Motor neuron (in vitro differentiated cells): ENCODE data around the gene GNG13. TPM values are rescaled to one million over a fixed set of nuclear protein-coding genes. Genes with fewer than 3 reads are reported as not detected.
A peak's percentile ranks its signal among the peaks of the same experiment; 100 is the strongest.

Experiments used
- ATAC-seq, 8 experiments: fragments of 200-7000 bp; cut with Tn5 transposase; replicated peaks in 6 of 8; 2 replicates each; pipeline ENCODE4 v1.8.0; 2021; ENCODE audit warnings: mild to moderate bottlenecking in 8 of 8, moderate library complexity in 8 of 8
- H3K27ac ChIP-seq, 2 donors: fragments of 250-450 bp; sonication (Bioruptor Pico); 2 replicates each; pipeline ENCODE4 v1.9.0; 2021; ENCODE audit warnings: antibody characterized with exemption in 2 of 2, mild to moderate bottlenecking in 2 of 2, moderate library complexity in 1 of 2
- H3K4me1 ChIP-seq, 2 donors: fragments of 250-450 bp; sonication (Bioruptor Pico); replicated peaks in 1 of 2; 2 replicates each; pipeline ENCODE4 v1.6.1; 2021; ENCODE audit warnings: antibody characterized with exemption in 2 of 2, mild to moderate bottlenecking in 2 of 2, moderate library complexity in 1 of 2
- H3K4me3 ChIP-seq, 5 donors: fragments of 250-450 bp; sonication (Bioruptor Pico); 2 replicates each; pipeline ENCODE4 v1.9.0; 2021; ENCODE audit warnings: antibody characterized with exemption in 5 of 5, mild to moderate bottlenecking in 5 of 5, moderate library complexity in 4 of 5
- WGBS, 10 experiments: fragments of 450-650 bp; shearing (Covaris generic); methylation state at CpG; one replicate each; pipeline ENCODE4 v1.0.0; 2022; 5-methylcytosine and 5-hydroxymethylcytosine counted together
- in situ Hi-C, 9 experiments: fragments of 400-800 bp; cut with MboI; loops; one replicate each; pipeline ENCODE4 v1.15.0; 2021; ENCODE audit warnings: low sequenced_read_pairs in 9 of 9, low pct_unique_long_range_greater_than_20kb in 2 of 9; ENCODE audit not compliant: unreplicated experiment in 9 of 9
- total RNA-seq, 8 experiments: library from RNA; unstranded; fragments of 300-600 nt; gene quantifications; 2 replicates each; pipeline versions ENCODE4 v1.2.3 to v1.2.4, GENCODE V29; 2022

GNG13 gene
- total RNA-seq, 8 experiments from 2014 or later = 0.56 to 2.8 (median 0.85) TPM; not detected in 3

DNA sequence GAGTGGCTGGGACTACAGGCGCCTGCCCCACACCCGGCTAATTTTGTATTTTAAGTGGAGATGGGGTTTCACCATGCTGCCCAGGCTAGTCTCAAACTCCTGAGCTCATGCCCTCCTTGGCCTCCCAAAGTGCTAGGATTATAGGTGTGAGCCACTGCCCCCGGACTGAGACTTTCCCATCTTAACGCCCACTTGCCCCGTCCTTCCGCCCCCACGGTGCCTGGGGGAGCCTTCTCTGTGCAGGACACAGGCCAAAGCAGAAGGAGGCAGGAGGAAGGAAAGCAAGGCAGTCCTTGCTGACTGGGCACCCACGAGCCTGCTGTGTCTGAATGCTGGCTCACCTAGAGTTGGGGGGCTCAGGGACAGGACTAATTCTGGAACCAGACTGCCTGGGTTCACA lies 17.6 kb upstream of the GNG13 start:
- WGBS, 10 experiments = 80 to 92% methylated on average over 1 to 2 of the region's 8 CpGs; no CpG with 5 or more reads in 8 of the 10 experiments
- ATAC-seq = no peak
- no peak overlapping the region for H3K27ac ChIP-seq
- peaks cover 9 to 11% of the 10 kb centered on the region in 2 donors for H3K4me1 ChIP-seq
- in situ Hi-C loops = loop anchor here in 8 of 9 experiments (10.0 to 25.0 kb wide), 4 partner anchors 237 to 257 kb away; partner anchors contain the start of gene SSTR5 (in 6 of the 8)
- no peak overlapping the region for H3K4me3 ChIP-seq

DNA sequence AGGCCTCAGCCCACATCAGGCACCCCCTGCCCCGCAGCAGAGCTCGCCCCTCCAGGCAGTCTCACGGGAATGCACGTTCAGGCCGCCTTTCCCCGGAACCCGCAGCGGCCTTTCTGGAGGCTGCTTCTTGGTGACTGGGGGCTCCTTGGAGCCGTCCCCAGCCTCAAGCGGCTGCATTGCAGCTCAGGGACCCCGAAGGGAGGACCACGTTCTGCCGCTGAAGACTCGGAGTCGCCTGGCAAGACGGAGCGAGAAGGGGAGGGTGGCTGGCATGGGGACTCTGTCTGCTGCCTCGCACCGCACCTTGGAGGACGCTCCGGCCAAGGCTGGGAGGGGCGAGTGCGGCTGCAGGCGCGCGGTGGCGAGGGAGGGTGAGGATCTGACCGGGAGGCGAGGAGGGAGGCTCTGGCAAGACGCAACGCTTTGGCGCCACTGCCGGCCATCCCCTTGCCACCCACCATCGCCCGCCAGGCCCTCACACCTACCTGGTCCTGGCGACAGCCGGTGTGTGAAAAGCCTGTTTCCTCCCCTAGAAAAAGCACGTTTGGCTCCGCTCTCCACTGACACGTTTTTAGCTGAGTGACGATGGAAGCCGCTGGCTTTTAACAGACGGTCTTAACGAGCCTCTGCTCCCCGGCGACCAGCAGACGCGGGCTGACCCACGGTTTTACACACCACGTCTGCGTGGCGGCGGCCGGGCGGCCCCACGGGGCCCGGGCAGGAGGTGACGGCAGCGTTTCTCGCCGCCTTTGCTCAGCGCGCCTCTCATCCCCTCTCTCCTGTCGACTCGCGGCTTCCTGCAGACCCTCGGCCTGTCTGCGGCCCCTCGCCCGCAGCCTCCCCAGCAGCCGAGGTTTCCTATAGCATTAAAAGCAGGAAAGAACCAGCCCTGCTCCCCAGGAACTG lies 16.7 kb upstream of the GNG13 start:
- Histone ChIP-seq H3K27ac (peak overlapping the region in 1 of 2 donors; percentile 3), H3K4me1 (peaks cover 9 to 12% of the 10 kb centered on the region in 2 donors), H3K4me3 (peak overlapping the region in 1 of 5 donors; percentile 19)
- peak in 3 of 8 experiments; percentile 52 to 64 (median 56) for ATAC-seq
- 20 to 100% (median 34%) methylated on average over 1 to 12 of the region's 71 CpGs; no CpG with 5 or more reads in 5 of the 10 experiments for WGBS, 10 experiments
- in situ Hi-C loops = loop anchor here in 8 of 9 experiments (10.0 to 25.0 kb wide), 4 partner anchors 238 to 258 kb away; partner anchors contain the start of gene SSTR5 (in 6 of the 8)

DNA sequence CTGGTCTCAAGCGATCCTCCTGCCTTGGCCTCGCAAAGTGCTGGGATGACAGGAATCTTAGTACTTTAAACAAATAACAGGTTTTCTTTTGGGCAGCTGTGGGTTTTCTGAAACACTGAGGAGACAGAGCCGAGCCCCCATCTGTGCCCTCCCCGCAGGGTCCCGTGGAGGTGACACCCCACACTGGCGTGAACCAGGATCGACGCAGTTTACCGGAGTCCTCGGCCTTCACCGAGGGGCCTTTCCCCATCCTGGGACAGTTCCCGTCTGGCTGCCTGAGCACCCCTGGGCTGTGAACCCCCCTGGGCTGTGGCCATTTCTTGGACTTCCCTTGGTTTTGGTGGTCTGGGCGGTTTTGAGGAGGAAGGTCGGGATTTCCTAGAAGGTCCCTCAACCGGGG lies 15.3 kb upstream of the GNG13 start:
- no peak for ATAC-seq
- 80 to 100% (median 94%) methylated on average over 1 to 8 of the region's 15 CpGs; no CpG with 5 or more reads in 6 of the 10 experiments for WGBS, 10 experiments
- H3K4me3 ChIP-seq = no peak overlapping the region
- H3K4me1 ChIP-seq = peaks cover 9 to 12% of the 10 kb centered on the region in 2 donors
- no peak overlapping the region for H3K27ac ChIP-seq
- in situ Hi-C loops = loop anchor here in 8 of 9 experiments (10.0 to 25.0 kb wide), 4 partner anchors 239 to 259 kb away; partner anchors contain the start of gene SSTR5 (in 6 of the 8)

DNA sequence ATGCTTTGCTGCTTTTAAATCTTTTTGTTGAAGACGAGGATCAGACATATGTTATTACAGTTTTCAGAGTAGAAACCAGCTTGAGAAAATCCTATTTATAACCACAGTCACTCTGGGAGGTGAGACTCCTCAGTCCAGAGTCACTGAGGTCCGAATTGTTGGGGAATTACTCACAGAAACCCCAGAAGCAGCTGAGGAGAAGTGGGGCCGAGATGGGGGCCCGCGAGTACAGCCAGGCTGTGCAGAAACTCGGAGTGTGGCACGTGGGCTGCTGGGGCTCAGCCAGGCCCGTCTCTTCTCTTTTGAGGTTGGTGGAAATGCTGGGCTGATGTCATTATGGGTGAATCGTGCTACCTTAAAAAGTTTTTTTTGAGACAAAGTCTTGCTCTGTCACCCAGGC lies 14.4 kb upstream of the GNG13 start:
- WGBS, 10 experiments = 0 to 100% (median 87%) methylated on average over 1 to 5 of the region's 9 CpGs; no CpG with 5 or more reads in 4 of the 10 experiments
- no peak overlapping the region for H3K27ac ChIP-seq
- ATAC-seq = no peak
- peaks cover 9 to 12% of the 10 kb centered on the region in 2 donors for H3K4me1 ChIP-seq
- no peak overlapping the region for H3K4me3 ChIP-seq
- in situ Hi-C loops = loop anchor here in 8 of 9 experiments (10.0 to 25.0 kb wide), 4 partner anchors 240 to 260 kb away; partner anchors contain the start of gene SSTR5 (in 6 of the 8)

DNA sequence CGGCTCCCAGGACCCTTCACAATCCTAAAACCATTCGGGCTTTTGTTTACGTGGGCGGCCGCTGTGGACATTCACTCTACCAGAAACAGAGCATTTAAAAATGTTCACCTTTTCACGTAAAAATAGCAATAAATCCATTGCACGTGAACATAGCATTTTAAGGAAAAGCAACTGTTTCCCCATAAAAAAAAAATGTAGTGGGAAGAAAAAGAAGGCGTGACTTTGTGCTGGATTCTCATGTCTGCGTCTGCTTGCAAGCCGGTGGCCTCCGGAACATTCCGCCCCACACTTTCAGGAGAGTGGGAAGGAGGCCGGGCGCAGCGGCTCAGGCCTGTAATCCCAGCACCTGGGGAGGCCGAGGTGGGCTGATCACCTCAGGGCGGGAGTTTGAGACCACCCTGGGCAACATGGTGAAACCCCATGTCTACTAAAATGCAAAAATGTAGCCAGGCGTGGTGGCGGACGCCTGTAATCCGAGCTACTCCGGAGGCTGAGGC lies 13.4 kb upstream of the GNG13 start:
- Histone ChIP-seq H3K4me1 (peaks cover 9 to 12% of the 10 kb centered on the region in 2 donors), H3K27ac (no peak overlapping the region), H3K4me3 (no peak overlapping the region)
- 13 to 93% (median 32%) methylated on average over 3 to 11 of the region's 22 CpGs; no CpG with 5 or more reads in 3 of the 10 experiments for WGBS, 10 experiments
- in situ Hi-C loops = loop anchor here in 8 of 9 experiments (10.0 to 25.0 kb wide), 4 partner anchors 241 to 261 kb away; partner anchors contain the start of gene SSTR5 (in 6 of the 8)
- ATAC-seq = no peak

DNA sequence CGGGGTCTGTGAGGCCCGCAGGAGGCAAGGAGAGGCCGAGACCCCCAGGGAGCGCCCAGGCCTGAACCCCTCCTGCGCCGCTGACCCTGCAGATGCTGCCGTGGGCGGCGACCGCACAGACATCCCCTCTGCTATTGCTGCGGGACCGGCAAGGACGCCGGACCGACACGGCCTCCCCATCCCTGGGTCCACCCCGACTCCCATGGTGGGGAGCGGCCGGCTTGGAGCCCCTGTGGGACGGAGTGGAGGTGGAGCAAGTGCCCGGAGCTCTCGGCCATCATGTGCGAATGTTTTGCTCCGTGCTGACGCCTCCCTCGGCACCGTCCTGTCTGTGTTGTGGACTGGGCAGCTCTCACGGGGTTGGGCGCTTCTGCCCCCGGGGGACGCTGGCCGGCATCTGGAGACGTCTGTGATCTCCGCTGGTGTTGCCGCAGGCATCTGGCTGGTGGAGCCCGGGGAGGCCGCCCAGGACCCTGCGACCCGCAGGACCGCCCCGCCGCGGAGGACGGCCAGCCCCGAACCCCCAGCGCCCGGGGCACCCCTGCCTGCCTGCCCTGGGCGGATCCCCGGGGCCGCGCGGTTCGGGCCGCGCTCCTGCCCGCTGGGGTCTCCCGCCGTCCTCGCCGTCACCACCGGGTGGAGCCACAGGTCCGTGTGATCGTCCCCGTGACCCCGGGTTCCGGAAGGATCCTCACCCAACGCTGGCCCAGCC lies 12.8 kb upstream of the GNG13 start:
- Histone ChIP-seq H3K27ac (no peak overlapping the region), H3K4me3 (peak overlapping the region in 4 of 5 donors; percentile 2 to 25 (median 22)), H3K4me1 (peaks cover 15 to 16% of the 10 kb centered on the region in 2 donors)
- in situ Hi-C loops = loop anchor here in 8 of 9 experiments (10.0 to 25.0 kb wide), 4 partner anchors 241 to 261 kb away; partner anchors contain the start of gene SSTR5 (in 6 of the 8)
- WGBS, 10 experiments = 0 to 50% (median 0%) methylated on average over 1 to 9 of the region's 67 CpGs; no CpG with 5 or more reads in 5 of the 10 experiments
- ATAC-seq = peak; percentile 81 to 92 (median 86)

DNA sequence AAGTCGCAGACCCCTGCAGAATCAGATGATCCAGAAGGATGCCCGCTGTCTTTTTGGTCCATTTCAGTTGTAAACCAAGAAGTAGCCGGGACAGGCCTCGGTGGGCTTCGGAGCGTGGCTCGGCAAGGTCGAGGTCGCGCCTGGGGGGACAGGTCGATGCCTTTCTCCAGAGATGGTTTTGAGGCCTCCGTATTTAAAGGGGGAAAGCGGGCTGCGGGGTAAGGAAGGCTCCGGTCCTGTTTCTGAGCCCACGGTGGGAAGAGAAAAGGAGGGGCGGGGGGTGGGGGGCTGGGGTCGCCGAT lies 7.5 kb upstream of the GNG13 start:
- in situ Hi-C loops = loop anchor here in 5 of 9 experiments (25.0 kb wide), 1 partner anchor 254 kb away; the partner anchor contains the start of gene SSTR5 (in 5 of the 5)
- H3K27ac ChIP-seq = peak overlapping the region; percentile 75 to 83
- WGBS, 10 experiments = 0 to 67% (median 16%) methylated on average over 1 to 5 of the region's 19 CpGs; no CpG with 5 or more reads in 5 of the 10 experiments
- peak in 1 of 8 experiments; percentile 1 for ATAC-seq
- H3K4me1 ChIP-seq = peaks cover 12% of the 10 kb centered on the region in 2 donors
- peak overlapping the region; percentile 65 to 95 (median 79) for H3K4me3 ChIP-seq

DNA sequence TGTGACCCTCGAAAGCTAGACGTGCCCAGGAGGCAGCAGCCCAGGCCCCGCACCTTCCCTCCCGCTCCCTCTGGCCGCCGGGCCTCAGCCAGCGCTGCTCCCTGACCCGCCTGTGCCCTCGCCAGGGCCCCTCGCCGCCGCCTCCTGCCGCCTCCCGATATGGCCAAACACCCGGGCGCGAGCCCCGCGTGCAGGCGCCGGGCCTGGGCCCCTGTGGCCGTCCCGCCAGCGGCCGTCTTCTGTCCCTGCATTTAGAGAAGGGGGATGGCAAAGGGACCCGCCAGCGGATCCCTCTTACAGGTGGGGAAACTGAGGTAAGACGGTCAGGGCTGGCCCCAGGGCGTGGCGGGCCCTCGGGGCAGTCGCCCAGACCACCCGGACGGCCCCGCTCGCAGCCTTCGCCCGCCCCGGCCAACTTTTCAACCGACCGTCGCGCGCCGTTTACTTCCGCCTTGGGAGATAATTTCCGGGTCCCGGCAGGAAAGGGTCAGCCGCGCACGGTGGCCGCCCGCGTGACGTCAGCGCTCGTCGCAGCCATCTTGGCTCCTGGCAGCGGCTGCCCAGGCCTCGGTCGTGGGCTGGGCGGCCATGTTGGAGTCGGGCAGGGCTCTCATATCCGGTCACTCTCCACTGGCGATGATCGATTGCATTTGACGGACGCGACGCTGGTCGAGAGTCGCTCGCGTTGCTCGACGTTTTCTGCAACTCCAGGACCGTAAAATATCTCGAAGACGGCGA lies 7.0 kb upstream of the GNG13 start:
- peak overlapping the region; percentile 83 to 97 for H3K27ac ChIP-seq
- in situ Hi-C loops = loop anchor here in 5 of 9 experiments (25.0 kb wide), 1 partner anchor 255 kb away; the partner anchor contains the start of gene SSTR5 (in 5 of the 5)

DNA sequence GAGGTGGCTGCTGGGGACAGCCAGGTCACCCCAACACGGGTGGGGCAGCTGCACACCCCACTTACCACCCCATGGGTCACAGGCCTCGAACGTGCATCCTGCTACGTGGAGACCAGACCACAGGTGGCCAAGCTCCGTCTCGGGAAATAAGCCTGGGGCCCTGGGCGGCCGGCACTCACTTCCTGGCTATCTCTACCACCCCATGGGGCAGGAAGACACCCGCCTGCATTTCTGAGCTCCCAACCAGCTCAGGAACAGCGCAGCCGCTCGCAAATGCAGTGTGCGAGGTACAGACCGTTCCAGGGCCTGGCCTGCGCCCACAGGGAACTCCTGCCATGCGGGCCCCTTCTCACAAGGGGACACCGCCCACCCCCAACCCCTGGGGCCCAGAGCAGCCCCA lies 4.9 kb upstream of the GNG13 start:
- Histone ChIP-seq H3K4me3 (no peak overlapping the region), H3K4me1 (peaks cover 16% of the 10 kb centered on the region in 2 donors), H3K27ac (no peak overlapping the region)
- in situ Hi-C loops = loop anchor here in 5 of 9 experiments (25.0 kb wide), 1 partner anchor 257 kb away; the partner anchor contains the start of gene SSTR5 (in 5 of the 5)
- no peak for ATAC-seq
- no CpG with 5 or more reads among the region's 17 CpGs for WGBS, 10 experiments

More for the DNA sequence above, 7.0 kb upstream of the GNG13 start:
- Histone ChIP-seq H3K4me1 (peaks cover 12% of the 10 kb centered on the region in 2 donors), H3K4me3 (peak overlapping the region; percentile 65 to 95 (median 79))
- WGBS, 10 experiments = 0 to 60% (median 0%) methylated on average over 2 to 12 of the region's 80 CpGs; no CpG with 5 or more reads in 4 of the 10 experiments
- peak; percentile 91 to 97 (median 95) for ATAC-seq

DNA sequence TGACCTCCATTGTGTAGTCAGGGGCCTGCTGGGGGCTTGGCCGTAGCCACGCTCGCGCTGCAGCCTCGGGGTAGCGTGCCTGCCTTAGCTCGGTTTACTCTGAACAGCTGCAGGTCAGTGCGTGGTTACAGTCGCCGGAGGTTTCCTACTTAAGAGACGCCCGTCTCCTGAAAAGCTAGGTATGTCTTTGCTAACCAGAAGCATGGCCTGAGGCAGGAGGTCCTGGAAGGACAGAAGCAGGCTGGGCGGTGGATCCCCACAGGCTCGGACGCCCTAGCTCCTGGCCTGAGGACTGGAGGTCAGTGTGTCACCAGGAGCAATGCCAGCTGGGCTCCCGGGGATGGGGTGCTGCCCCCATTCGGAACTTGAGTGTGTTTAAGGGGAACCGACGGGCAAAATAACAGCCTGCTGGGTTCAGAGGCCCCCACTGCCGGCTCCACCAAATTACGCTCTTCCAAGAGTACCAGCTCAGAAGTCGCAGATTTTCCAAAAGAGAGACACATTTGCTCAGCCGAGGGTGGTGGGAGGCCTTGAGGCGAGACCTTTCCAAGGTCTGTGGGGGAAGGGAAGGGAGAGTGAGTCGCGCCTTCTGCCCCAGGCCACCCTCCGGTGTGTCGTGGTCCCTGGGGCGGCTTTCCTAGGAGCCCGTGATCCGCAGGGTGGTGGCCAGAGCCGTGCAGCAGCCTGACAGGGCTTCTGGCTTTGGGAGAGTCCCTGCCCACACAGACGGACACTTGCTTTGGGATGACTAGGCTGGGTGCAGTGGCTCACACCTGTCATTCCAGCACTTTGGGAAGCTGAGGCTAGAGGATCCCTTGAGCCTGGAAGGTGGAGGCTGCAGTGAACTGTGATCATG lies 3.9 kb upstream of the GNG13 start:
- Histone ChIP-seq H3K4me1 (peaks cover 23 to 26% of the 10 kb centered on the region in 2 donors), H3K4me3 (no peak overlapping the region), H3K27ac (no peak overlapping the region)
- no peak for ATAC-seq
- in situ Hi-C loops = loop anchor here in 5 of 9 experiments (25.0 kb wide), 1 partner anchor 258 kb away; the partner anchor contains the start of gene SSTR5 (in 5 of the 5)
- 0 to 100% (median 54%) methylated on average over 1 to 9 of the region's 33 CpGs for WGBS, 10 experiments

DNA sequence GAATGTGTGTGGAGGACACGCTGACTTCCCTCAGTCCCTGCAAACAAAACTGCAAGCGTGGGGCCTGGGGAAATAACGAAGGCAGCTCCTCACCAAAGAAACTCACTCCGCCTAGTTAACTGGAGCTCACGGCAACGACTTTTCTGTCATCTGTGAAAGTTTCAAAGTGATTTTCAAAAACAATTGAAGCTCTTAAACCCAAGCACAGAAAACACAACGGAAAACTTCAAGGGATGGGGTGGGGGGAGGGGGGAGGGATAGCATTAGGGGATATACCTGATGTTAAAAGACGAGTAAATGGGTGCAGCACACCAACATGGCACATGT lies 3.2 kb upstream of the GNG13 start:
- Histone ChIP-seq H3K4me3 (no peak overlapping the region), H3K27ac (no peak overlapping the region), H3K4me1 (peaks cover 20 to 26% of the 10 kb centered on the region in 2 donors)
- 17 to 75% (median 40%) methylated on average over 1 to 4 of the region's 8 CpGs; no CpG with 5 or more reads in 7 of the 10 experiments for WGBS, 10 experiments
- in situ Hi-C loops = loop anchor here in 5 of 9 experiments (25.0 kb wide), 1 partner anchor 259 kb away; the partner anchor contains the start of gene SSTR5 (in 5 of the 5)
- ATAC-seq = no peak
